ENCODE measurements around the gene PEX11B. TPM values are rescaled to one million over a fixed set of nuclear protein-coding genes. Genes with fewer than 3 reads are reported as not detected.

Gene PEX11B
- total RNA-seq, 4 donors from 2014 or later: 21.5 to 33.8 (median 27.1) TPM

DNA sequence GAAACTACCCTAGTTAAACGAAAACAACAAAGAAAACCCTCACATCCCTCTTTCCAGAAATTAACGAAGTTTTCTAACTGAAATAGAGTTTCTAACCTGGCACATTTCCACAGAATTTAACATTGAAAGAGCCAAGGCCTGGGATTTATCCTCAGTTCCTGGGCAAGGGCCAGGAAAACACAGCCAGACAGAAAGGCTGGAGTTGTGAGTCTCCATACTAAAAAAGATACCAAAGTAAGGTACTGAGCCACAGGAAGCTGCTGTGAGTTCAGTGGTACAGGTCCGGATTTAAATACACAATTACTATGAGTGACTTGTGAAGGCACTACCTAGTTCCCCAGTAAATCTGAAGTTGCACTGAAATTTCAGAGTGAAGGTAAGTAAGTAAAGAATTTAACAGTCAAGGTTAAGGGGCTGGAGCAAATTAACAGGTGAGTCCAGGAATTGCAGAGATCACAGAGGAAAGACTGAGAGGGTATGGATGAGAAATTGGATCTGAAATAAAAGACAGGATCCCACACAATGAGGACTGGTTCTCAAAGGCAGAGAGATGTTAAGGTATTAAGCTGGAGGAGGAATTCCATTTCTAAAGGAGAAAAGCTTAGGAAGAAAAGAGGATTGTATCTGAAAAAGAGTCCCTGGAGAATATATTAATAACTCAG is 38.4 kb upstream of the PEX11B start:
- H3K36me3 ChIP-seq: no peaks in the 10 kb centered on the region
- H3K4me1 ChIP-seq: peaks cover 8 to 48% (median 10%) of the 10 kb centered on the region in 4 donors
- peak overlapping the region; percentile 71 to 94 (median 77) for H3K4me3 ChIP-seq
- no peak for TF ChIP-seq POLR2A (IDR thresholded peaks at IDR 0.05)
- TF ChIP-seq, protein P1, sequence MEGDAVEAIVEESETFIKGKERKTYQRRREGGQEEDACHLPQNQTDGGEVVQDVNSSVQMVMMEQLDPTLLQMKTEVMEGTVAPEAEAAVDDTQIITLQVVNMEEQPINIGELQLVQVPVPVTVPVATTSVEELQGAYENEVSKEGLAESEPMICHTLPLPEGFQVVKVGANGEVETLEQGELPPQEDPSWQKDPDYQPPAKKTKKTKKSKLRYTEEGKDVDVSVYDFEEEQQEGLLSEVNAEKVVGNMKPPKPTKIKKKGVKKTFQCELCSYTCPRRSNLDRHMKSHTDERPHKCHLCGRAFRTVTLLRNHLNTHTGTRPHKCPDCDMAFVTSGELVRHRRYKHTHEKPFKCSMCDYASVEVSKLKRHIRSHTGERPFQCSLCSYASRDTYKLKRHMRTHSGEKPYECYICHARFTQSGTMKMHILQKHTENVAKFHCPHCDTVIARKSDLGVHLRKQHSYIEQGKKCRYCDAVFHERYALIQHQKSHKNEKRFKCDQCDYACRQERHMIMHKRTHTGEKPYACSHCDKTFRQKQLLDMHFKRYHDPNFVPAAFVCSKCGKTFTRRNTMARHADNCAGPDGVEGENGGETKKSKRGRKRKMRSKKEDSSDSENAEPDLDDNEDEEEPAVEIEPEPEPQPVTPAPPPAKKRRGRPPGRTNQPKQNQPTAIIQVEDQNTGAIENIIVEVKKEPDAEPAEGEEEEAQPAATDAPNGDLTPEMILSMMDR (IDR thresholded peaks at IDR 0.05): no peak
- H3K9me3 ChIP-seq: peaks cover 0 to 4% (median 0%) of the 10 kb centered on the region in 4 donors
- DNase-seq: peak in 1 of 3 donors; percentile 45
- peak overlapping the region; percentile 88 to 98 (median 92) for H3K27ac ChIP-seq
- H3K27me3 ChIP-seq: no peaks in the 10 kb centered on the region

DNA sequence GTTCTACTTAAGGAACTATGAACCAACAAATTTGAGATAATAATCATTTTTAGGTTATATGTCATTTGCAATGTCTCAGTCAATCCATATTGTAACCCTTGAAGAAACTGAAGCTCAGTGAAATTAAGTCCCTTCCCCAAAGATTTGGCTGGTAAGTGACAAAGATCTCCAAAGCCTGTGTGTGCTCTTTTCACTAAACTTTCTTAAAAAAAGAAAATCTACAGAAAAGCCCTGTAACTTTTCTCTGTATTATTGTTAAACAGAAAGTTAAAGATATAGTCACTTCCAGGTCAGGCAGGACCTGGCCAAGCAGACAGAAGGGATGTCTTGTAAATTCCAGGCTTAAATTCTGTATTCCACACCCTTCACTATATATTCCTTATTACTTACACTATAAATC is 37.8 kb upstream of the PEX11B start:
- H3K4me3 ChIP-seq: peak overlapping the region in 3 of 4 donors; percentile 71 to 94 (median 79)
- TF ChIP-seq, protein P1 (IDR thresholded peaks at IDR 0.05): no peak
- H3K4me1 ChIP-seq: peaks cover 4 to 42% (median 9%) of the 10 kb centered on the region in 4 donors
- H3K27ac ChIP-seq: peak overlapping the region; percentile 88 to 98 (median 92)
- no peak for DNase-seq
- H3K36me3 ChIP-seq: no peaks in the 10 kb centered on the region
- peaks cover 0 to 4% (median 0%) of the 10 kb centered on the region in 4 donors for H3K9me3 ChIP-seq
- H3K27me3 ChIP-seq: no peaks in the 10 kb centered on the region

DNA sequence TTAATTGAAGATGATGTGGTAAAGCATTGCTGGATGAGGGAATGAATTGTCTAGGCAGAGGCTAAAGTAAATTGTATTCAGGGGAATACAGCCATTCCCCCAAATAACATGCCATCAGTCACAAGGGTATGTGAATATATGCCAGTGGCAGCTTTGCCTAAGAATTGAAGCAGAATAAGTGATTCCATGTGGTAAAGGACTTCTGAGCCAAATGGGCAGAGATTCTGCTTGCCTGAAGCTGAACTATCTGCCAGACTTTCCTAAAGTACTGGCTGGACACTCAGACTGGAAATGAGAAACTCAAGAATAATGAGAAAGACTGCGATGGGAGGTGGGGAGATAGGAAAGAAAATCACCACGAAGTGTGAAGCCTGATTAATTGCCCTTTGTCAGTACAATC is 36.9 kb upstream of the PEX11B start:
- H3K36me3 ChIP-seq: no peaks in the 10 kb centered on the region
- H3K9me3 ChIP-seq: no peaks in the 10 kb centered on the region
- DNase-seq: no peak
- TF ChIP-seq, protein P1 (IDR thresholded peaks at IDR 0.05): no peak
- no peak for TF ChIP-seq POLR2A (IDR thresholded peaks at IDR 0.05)
- peak overlapping the region in 1 of 4 donors; percentile 2 for H3K4me3 ChIP-seq
- no peaks in the 10 kb centered on the region for H3K27me3 ChIP-seq
- H3K4me1 ChIP-seq: peaks cover 0 to 35% (median 9%) of the 10 kb centered on the region in 4 donors
- H3K27ac ChIP-seq: no peak overlapping the region

DNA sequence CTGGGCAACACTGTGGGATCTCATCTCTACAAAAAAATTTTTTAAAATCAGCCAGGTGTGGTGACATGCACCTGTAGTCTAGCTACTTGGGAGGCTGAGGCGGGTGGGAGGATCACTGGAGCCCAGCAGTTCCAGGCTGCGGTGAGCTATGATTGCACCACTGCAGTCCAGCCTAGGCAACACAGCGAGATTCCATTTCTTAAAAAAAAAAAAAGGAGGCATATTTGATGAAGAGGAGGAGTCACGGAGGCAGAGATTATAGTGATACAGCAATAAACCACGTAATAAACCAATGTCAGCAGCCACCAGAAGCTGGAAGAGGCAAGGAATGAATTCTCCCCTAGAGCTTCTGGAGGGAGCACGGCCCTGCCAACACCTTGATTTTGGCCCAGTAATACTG is 35.3 kb upstream of the PEX11B start:
- Histone ChIP-seq H3K27ac (no peak overlapping the region), H3K9me3 (no peaks in the 10 kb centered on the region), H3K4me3 (no peak overlapping the region), H3K27me3 (no peaks in the 10 kb centered on the region), H3K36me3 (no peaks in the 10 kb centered on the region), H3K4me1 (peaks cover 0 to 26% (median 5%) of the 10 kb centered on the region in 4 donors)
- TF ChIP-seq, protein P1 (IDR thresholded peaks at IDR 0.05): no peak
- no peak for TF ChIP-seq POLR2A (IDR thresholded peaks at IDR 0.05)
- no peak for DNase-seq

DNA sequence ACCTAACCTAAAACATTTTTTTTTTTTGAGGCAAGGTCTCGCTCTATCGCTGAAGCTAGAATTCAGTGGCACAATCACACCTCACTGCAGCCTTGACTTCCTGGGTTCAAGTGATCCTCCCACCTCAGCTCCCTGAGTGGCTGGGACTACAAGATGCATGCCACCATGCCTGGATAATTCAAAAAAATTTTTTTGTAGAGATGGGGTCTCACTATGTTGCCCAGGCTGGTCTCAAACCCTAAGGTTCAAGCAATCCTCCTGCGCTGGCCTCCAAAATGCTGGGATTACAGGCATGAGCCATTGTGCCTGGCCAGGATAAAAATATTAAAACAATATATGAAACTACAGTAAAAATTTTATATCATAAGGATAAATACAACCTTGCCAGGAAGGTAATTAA is 34.4 kb upstream of the PEX11B start:
- Histone ChIP-seq H3K9me3 (no peaks in the 10 kb centered on the region), H3K36me3 (no peaks in the 10 kb centered on the region), H3K4me3 (no peak overlapping the region), H3K27ac (no peak overlapping the region), H3K27me3 (no peaks in the 10 kb centered on the region), H3K4me1 (peaks cover 0 to 19% (median 5%) of the 10 kb centered on the region in 4 donors)
- DNase-seq: no peak
- TF ChIP-seq POLR2A (IDR thresholded peaks at IDR 0.05): no peak
- TF ChIP-seq, protein P1 (IDR thresholded peaks at IDR 0.05): no peak

All from Peyer's patch (tissue), 4 donors.